Right lobe of liver (tissue), 6 donors: ENCODE results near the gene SUPT20HL1. TPM values are rescaled to one million over a fixed set of nuclear protein-coding genes. Genes with fewer than 3 reads are reported as not detected.

ENCODE experiments used
- ATAC-seq, 4 donors: fragments of 200-7000 bp; cut with Tn5 transposase; one replicate each; pipeline ENCODE4 v1.9.1; 2020; ENCODE audit warnings: mild to moderate bottlenecking in 4 of 4, moderate library complexity in 4 of 4
- DNase-seq, 3 donors: peaks; one replicate each; pipeline ENCODE4 v3.0.0-alpha.2; 2020
- H3K27ac ChIP-seq, 3 donors: fragments of 200-600 bp; one replicate each; pipeline ENCODE4 v1.8.0; 2022
- H3K27me3 ChIP-seq, 2 donors: fragments of 200-600 bp; one replicate each; pipeline ENCODE4 v1.8.0; 2022
- H3K36me3 ChIP-seq, 4 donors: fragments of 200-600 bp; sonication (generic) in 1 of 4; one replicate each; pipeline versions ENCODE4 v1.5.1 to v1.8.0; 2017 to 2022; ENCODE audit warnings: control low read depth in 1 of 4
- H3K4me1 ChIP-seq, 4 donors: fragments of 200-600 bp; sonication (generic) in 1 of 4; one replicate each; pipeline versions ENCODE4 v1.5.1 to v1.8.0; 2017 to 2022; ENCODE audit warnings: control low read depth in 1 of 4
- H3K4me3 ChIP-seq, 3 donors: fragments of 200-600 bp; one replicate each; pipeline ENCODE4 v1.8.0; 2022
- H3K9me3 ChIP-seq, 4 donors: fragments of 200-600 bp; sonication (generic) in 1 of 4; one replicate each; pipeline versions ENCODE4 v1.5.1 to v1.8.0; 2017 to 2022; ENCODE audit warnings: control low read depth in 1 of 4
- POLR2A ChIP-seq: fragments of 450-650 bp; IDR thresholded peaks from one replicate; pipeline ENCODE4 v1.6.1; 2017; ENCODE audit warnings: antibody characterized with exemption, mild to moderate bottlenecking
- WGBS: methylation state at CpG from one replicate; pipeline ENCODE4 v1.1.6; 2018; ENCODE audit warnings: low coverage, low lambda C conversion rate; ENCODE audit not compliant: insufficient coverage; ENCODE audit errors: missing lambda C conversion rate; 5-methylcytosine and 5-hydroxymethylcytosine counted together
- intact Hi-C, 2 donors: fragments of 100-400 bp; cut with DNase I; formaldehyde crosslinking; loops; one replicate each; pipeline versions ENCODE4 v1.11.2 to v1.14.1; 2022
- total RNA-seq, 6 experiments: library from RNA; depleted of rRNA in 2 of 6; stranded (reverse); fragments of >200 nt in 2 of 6; fragmentation: NEBNext Ultra II Directional in 3 of 6; extraction: Animal tissue kit (Norgen Biotek cat#: 25700) in 3 of 6; gene quantifications; one replicate each; pipeline versions ENCODE4 v1.1.0 to v1.2.4, GENCODE V29; 2016 to 2023
- TF ChIP-seq, protein P1 (sequence below), 4 donors: fragments of 200-600 bp in 3 of 4; fragments of 450-650 bp in 1 of 4; IDR thresholded peaks; one replicate each; pipeline versions ENCODE4 v1.5.1 to v1.8.0; 2016 to 2022; ENCODE audit warnings: antibody characterized with exemption in 4 of 4, mild to moderate bottlenecking in 2 of 4
- donor health status: DM: no; HTN: yes; CAD: no.
- donor health status: DM: no; HTN: no; CAD: no.
- donor health status: DM: no; HTN: no; CAD: no.
- donor health status: DM: no; HTN: yes; CAD: no.
- donor health status: DM: no; HTN: yes; CAD: no.

The SUPT20HL1 gene
- total RNA-seq, 6 experiments from 2014 or later = not detected

DNA sequence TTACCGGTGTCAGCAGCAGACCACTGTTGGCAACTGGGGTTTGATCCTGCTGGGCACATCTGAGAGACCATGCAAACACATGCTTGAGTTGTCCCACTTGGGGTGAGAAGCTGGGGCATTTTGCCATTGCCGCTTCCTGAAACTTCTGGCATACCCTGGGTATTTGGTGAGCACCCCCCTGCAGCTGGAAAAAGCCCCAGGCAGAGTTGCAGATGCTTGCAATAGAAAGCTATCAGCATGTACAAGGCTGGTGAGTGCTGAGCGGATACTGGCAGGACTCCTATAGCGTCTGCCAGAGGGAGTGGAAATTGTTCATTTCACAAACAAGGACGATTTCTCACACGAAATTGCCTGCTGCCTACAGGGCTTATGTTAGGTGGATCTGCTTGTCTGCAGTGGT lies 32.3 kb downstream of the SUPT20HL1 start:
- Histone ChIP-seq H3K36me3 (no peaks in the 10 kb centered on the region), H3K27ac (no peak overlapping the region), H3K27me3 (no peaks in the 10 kb centered on the region), H3K9me3 (no peaks in the 10 kb centered on the region), H3K4me3 (no peak overlapping the region), H3K4me1 (no peaks in the 10 kb centered on the region)
- intact Hi-C loops = loop anchor here in 1 of 2 donors (10.0 kb wide), 1 partner anchor 112 kb away; no protein-coding TSS in a partner anchor
- DNase-seq = no peak
- TF ChIP-seq POLR2A = no peak
- TF ChIP-seq, protein P1, sequence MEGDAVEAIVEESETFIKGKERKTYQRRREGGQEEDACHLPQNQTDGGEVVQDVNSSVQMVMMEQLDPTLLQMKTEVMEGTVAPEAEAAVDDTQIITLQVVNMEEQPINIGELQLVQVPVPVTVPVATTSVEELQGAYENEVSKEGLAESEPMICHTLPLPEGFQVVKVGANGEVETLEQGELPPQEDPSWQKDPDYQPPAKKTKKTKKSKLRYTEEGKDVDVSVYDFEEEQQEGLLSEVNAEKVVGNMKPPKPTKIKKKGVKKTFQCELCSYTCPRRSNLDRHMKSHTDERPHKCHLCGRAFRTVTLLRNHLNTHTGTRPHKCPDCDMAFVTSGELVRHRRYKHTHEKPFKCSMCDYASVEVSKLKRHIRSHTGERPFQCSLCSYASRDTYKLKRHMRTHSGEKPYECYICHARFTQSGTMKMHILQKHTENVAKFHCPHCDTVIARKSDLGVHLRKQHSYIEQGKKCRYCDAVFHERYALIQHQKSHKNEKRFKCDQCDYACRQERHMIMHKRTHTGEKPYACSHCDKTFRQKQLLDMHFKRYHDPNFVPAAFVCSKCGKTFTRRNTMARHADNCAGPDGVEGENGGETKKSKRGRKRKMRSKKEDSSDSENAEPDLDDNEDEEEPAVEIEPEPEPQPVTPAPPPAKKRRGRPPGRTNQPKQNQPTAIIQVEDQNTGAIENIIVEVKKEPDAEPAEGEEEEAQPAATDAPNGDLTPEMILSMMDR (IDR thresholded peaks at IDR 0.05) = no peak
- WGBS = 13% methylated on average over 3 of the region's 6 CpGs
- ATAC-seq = no peak

DNA sequence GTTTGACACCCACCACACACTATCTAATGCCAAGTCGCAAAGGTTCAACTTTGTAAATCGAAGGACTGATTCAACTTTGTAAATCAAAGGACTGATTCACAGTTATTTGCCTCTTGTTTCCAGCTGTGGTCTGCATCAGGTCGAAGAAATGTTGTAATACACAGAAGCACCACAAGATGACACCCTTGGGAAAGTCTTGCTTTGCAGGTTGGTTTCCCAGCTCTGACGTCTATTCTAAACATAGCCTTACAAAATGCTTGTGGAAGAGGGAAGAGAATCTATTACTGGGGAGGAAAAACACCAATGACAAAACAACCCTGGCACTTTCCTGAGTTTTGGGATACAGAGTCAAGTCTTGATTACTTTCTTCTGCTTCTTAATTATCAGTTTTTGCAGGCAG lies 35.3 kb downstream of the SUPT20HL1 start:
- WGBS = 0% methylated on average over 4 of the region's 4 CpGs
- H3K9me3 ChIP-seq = no peaks in the 10 kb centered on the region
- TF ChIP-seq, protein P1 (IDR thresholded peaks at IDR 0.05) = peak; percentile 65 to 97 (median 74)
- TF ChIP-seq POLR2A = no peak
- DNase-seq (peak in 1 of 3 donors; percentile 40), ATAC-seq (peak; percentile 94 to 98 (median 96))
- H3K27me3 ChIP-seq = no peaks in the 10 kb centered on the region
- no peaks in the 10 kb centered on the region for H3K36me3 ChIP-seq
- H3K4me3 ChIP-seq = no peak overlapping the region
- no peaks in the 10 kb centered on the region for H3K4me1 ChIP-seq
- intact Hi-C loops = loop anchor here in 1 of 2 donors (10.0 kb wide), 1 partner anchor 109 kb away; no protein-coding TSS in a partner anchor
- no peak overlapping the region for H3K27ac ChIP-seq

DNA sequence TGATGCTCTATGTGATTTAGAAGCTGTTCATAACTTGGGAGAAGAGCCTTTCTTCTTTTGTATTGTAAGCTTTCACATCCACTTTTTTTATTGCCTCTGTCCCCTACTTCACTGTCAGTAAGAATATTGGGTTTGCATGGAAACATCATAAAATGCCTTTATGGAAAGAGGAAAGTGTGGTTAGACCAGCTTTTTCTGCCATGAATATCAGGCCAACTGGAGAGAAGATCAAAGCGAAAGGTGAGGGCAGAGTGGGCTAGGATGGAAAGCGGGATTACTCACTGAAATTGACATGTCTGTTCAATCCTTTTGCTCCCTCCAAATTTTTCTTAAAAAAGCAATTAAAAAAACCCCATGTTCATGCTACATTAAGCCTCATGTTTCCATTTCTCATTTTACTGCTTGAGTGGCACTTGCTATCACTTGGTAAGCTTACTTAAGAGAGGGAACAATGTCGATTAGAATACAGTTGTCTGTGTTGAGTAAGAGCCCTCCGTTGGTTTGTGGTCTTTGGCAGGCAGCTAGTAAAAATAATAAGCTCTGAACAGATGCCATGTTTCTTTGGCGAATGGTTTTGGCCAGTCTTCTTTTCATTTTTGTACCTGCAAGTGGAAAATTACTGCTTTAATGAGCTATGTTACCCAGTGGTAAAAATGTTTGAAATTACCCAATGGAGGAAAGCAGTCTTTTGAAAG lies 35.9 kb downstream of the SUPT20HL1 start:
- Histone ChIP-seq H3K27ac (no peak overlapping the region), H3K4me1 (no peaks in the 10 kb centered on the region), H3K27me3 (no peaks in the 10 kb centered on the region), H3K4me3 (no peak overlapping the region), H3K36me3 (no peaks in the 10 kb centered on the region), H3K9me3 (no peaks in the 10 kb centered on the region)
- intact Hi-C loops = loop anchor here in 1 of 2 donors (10.0 kb wide), 1 partner anchor 108 kb away; no protein-coding TSS in a partner anchor
- DNase-seq (no peak), ATAC-seq (peak in 1 of 4 donors; percentile 38)
- TF ChIP-seq, protein P1 (IDR thresholded peaks at IDR 0.05) = no peak
- no peak for TF ChIP-seq POLR2A
- WGBS = 28% methylated on average over 5 of the region's 5 CpGs

DNA sequence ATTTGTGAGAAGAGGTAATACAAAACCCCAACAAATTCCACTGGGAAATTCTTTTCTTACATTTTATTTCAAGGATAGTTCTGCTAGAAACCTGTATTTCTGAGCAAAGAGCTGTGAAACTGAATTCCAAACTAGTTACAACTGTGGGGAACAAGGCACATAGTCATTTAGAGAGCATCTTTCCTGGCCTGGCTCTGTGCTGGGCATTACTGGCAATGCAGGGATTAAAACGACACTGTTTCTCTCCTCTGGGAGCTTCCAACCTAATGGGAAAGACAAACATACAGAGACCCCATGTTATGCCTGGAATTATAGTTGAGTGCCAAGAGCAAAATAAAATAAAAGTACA lies 36.5 kb downstream of the SUPT20HL1 start:
- Histone ChIP-seq H3K4me3 (no peak overlapping the region), H3K4me1 (no peaks in the 10 kb centered on the region), H3K36me3 (no peaks in the 10 kb centered on the region), H3K27ac (no peak overlapping the region), H3K27me3 (no peaks in the 10 kb centered on the region), H3K9me3 (no peaks in the 10 kb centered on the region)
- DNase-seq (no peak), ATAC-seq (no peak)
- intact Hi-C loops = loop anchor here in 1 of 2 donors (10.0 kb wide), 1 partner anchor 108 kb away; no protein-coding TSS in a partner anchor
- 69% methylated on average over 1 of the region's 1 CpG for WGBS
- TF ChIP-seq, protein P1 (IDR thresholded peaks at IDR 0.05) = no peak
- TF ChIP-seq POLR2A = no peak
